ENCODE results near the gene EZH1. TPM values are rescaled to one million over a fixed set of nuclear protein-coding genes. Genes with fewer than 3 reads are reported as not detected.

Gene EZH1
- total RNA-seq, 1 experiment from 2014 or later, result 17.7 TPM

DNA sequence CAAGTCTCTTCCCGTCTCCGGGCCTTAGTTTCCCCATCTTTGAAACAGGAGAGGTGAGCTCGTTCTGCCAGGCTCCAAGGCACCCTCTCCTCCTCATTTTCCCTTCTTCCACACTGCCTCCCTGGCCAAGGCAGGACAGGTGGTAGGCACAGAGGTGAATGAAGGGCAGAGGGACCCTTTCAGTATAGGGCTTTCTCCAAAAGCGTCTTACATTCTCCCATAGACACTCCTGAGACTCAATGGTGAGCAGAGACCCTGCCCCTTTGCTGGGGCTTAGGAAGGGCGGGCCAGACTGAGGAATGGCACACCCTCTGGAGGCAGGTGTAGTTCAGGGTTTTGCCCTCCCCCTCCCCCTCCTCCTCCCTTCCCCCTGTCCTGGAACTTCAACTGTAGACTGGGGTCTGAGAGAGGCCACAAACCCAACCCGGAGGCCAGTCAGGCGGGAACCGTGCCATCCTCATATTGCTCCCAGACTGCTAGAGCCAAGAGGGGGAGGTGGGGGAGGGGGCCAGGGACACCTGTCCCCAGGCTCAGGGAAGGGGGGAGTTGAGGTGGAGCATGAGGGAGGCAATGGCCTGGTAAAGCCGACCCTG, 70.0 kb downstream of the EZH1 start:
- TF ChIP-seq, protein P1, sequence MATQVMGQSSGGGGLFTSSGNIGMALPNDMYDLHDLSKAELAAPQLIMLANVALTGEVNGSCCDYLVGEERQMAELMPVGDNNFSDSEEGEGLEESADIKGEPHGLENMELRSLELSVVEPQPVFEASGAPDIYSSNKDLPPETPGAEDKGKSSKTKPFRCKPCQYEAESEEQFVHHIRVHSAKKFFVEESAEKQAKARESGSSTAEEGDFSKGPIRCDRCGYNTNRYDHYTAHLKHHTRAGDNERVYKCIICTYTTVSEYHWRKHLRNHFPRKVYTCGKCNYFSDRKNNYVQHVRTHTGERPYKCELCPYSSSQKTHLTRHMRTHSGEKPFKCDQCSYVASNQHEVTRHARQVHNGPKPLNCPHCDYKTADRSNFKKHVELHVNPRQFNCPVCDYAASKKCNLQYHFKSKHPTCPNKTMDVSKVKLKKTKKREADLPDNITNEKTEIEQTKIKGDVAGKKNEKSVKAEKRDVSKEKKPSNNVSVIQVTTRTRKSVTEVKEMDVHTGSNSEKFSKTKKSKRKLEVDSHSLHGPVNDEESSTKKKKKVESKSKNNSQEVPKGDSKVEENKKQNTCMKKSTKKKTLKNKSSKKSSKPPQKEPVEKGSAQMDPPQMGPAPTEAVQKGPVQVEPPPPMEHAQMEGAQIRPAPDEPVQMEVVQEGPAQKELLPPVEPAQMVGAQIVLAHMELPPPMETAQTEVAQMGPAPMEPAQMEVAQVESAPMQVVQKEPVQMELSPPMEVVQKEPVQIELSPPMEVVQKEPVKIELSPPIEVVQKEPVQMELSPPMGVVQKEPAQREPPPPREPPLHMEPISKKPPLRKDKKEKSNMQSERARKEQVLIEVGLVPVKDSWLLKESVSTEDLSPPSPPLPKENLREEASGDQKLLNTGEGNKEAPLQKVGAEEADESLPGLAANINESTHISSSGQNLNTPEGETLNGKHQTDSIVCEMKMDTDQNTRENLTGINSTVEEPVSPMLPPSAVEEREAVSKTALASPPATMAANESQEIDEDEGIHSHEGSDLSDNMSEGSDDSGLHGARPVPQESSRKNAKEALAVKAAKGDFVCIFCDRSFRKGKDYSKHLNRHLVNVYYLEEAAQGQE (IDR thresholded peaks at IDR 0.05; ENCODE audit: insufficient read depth in 1 of 2, low read depth in 2 of 2, low read length in 1 of 2), result no peak
- TF ChIP-seq, protein P2, sequence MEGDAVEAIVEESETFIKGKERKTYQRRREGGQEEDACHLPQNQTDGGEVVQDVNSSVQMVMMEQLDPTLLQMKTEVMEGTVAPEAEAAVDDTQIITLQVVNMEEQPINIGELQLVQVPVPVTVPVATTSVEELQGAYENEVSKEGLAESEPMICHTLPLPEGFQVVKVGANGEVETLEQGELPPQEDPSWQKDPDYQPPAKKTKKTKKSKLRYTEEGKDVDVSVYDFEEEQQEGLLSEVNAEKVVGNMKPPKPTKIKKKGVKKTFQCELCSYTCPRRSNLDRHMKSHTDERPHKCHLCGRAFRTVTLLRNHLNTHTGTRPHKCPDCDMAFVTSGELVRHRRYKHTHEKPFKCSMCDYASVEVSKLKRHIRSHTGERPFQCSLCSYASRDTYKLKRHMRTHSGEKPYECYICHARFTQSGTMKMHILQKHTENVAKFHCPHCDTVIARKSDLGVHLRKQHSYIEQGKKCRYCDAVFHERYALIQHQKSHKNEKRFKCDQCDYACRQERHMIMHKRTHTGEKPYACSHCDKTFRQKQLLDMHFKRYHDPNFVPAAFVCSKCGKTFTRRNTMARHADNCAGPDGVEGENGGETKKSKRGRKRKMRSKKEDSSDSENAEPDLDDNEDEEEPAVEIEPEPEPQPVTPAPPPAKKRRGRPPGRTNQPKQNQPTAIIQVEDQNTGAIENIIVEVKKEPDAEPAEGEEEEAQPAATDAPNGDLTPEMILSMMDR (IDR thresholded peaks at IDR 0.05), result no peak
- TF ChIP-seq SIN3A (IDR thresholded peaks at IDR 0.05; ENCODE audit: borderline replicate concordance, insufficient read depth, low read depth, low read length), result no peak
- no peak for TF ChIP-seq POLR2AphosphoS5 (IDR thresholded peaks at IDR 0.05; ENCODE audit: low read depth, low read length)
- no peak for TF ChIP-seq TCF7L2 (IDR thresholded peaks at IDR 0.05; ENCODE audit: low read depth, low read length)
- in situ Hi-C loops (cut with HindIII; ENCODE audit: low pct_unique_long_range_greater_than_20kb, low sequenced_read_pairs), result no loop called here
- ChIA-PET POLR2A (no interaction called here), CTCF (no interaction called here)
- no TSS peak for BruUV-seq (replicated peaks)
- Histone ChIP-seq H3K27ac (ENCODE audit: low read length) (peak overlapping the region; percentile 81), H3K4me1 (ENCODE audit: control insufficient read depth, insufficient read depth, low read length) (peaks cover 6% of the 10 kb centered on the region), H3K27me3 (ENCODE audit: control insufficient read depth, insufficient read depth, low read length) (no peaks in the 10 kb centered on the region), H3K4me3 (ENCODE audit: low read depth in 2 of 2, low read length in 2 of 2) (peak overlapping the region; percentile 85 to 95), H3K36me3 (ENCODE audit: control insufficient read depth, insufficient read depth, low read length) (no peaks in the 10 kb centered on the region; the same call in 1 of the 2 replicates), H3K9me3 (ENCODE audit: control insufficient read depth, insufficient read depth, low read depth, low read length) (no peaks in the 10 kb centered on the region)
- intact Hi-C loops (cut with micrococcal nuclease; ENCODE audit: unreplicated experiment), result loop anchor here (5.0 kb wide), 1 partner anchor 98 kb away; the partner anchor contains the start of gene PSMC3IP
- ATAC-seq (no peak), DNase-seq (ENCODE audit: low read depth, low spot score) (no peak)

DNA sequence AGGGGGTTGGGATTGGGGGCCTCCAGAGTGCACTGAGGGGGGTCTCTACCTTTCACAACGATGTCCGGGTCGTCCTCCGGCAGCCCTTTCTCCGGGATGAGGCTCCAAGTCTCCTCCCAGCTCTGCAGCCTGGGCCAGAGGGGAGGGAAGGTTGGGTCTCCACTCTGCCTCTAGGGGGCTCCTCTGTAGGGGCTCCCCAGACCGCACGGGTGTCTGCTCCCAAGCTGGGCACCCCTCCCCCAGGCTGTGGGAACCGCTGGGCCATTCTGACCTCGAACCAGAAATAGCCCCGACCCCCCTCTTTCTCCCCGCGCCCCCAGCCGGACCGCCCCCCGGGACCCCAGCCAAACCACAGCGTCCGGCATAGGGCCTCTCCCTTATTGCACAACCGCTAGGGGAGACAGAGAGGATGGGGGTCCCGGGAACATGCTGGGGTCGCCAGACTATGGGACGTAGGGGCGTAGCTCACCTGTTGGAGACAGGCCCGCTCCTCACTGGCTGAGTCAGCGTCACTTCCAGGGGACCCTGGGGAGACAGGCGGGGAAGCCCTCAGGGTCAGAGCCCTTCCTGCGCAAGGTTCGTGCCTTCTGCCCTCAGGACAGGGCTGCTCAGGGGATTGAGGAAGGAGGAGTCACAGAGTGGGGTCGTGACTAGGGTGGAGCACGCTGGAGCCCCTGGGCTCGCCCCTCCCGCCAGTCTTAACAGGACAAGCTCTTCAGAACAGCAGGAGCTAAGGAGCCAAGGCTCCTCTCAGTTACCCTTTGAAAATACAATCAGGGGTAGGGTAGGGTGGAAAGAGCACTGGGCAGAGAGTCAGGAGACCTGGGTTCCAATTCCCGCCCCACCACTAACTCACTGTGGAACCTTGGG, 70.7 kb downstream of the EZH1 start:
- TF ChIP-seq POLR2AphosphoS5 (IDR thresholded peaks at IDR 0.05; ENCODE audit: low read depth, low read length) (no peak), TCF7L2 (IDR thresholded peaks at IDR 0.05; ENCODE audit: low read depth, low read length) (no peak), SIN3A (IDR thresholded peaks at IDR 0.05; ENCODE audit: borderline replicate concordance, insufficient read depth, low read depth, low read length) (no peak)
- TF ChIP-seq, protein P2 (IDR thresholded peaks at IDR 0.05), result peak; percentile 74
- TF ChIP-seq, protein P1 (IDR thresholded peaks at IDR 0.05; ENCODE audit: insufficient read depth in 1 of 2, low read depth in 2 of 2, low read length in 1 of 2), result no peak
- no peaks in the 10 kb centered on the region for H3K27me3 ChIP-seq (ENCODE audit: control insufficient read depth, insufficient read depth, low read length)
- intact Hi-C loops (cut with micrococcal nuclease; ENCODE audit: unreplicated experiment) (no loop called here), in situ Hi-C loops (cut with HindIII; ENCODE audit: low pct_unique_long_range_greater_than_20kb, low sequenced_read_pairs) (no loop called here)
- BruUV-seq (replicated peaks), result no TSS peak
- H3K36me3 ChIP-seq (ENCODE audit: control insufficient read depth, insufficient read depth, low read length), result no peaks in the 10 kb centered on the region; the same call in 1 of the 2 replicates
- ATAC-seq (peak; percentile 27; the same call in 1 of the 2 replicates), DNase-seq (ENCODE audit: low read depth, low spot score) (no peak)
- H3K9me3 ChIP-seq (ENCODE audit: control insufficient read depth, insufficient read depth, low read depth, low read length), result no peaks in the 10 kb centered on the region
- CTCF ChIA-PET, result interaction anchor here (0.6 kb wide), 1 partner anchor 321 kb away, joined by 3 read pairs; no protein-coding TSS in a partner anchor
- peak overlapping the region; percentile 85 to 95 for H3K4me3 ChIP-seq (ENCODE audit: low read depth in 2 of 2, low read length in 2 of 2)
- POLR2A ChIA-PET, result no interaction called here
- peak overlapping the region; percentile 75 for H3K27ac ChIP-seq (ENCODE audit: low read length)
- H3K4me1 ChIP-seq (ENCODE audit: control insufficient read depth, insufficient read depth, low read length), result peaks cover 8% of the 10 kb centered on the region
